Cardiac muscle cell (in vitro differentiated cells and primary cell): Measurements from ENCODE around the gene SERPINI1. TPM values are rescaled to one million over a fixed set of nuclear protein-coding genes. Genes with fewer than 3 reads are reported as not detected.

ENCODE experiments used
- DNase-seq, 2 donors: peaks; one replicate each; pipeline versions ENCODE4 v3.0.0 to v3.0.0-alpha.2; 2010 to 2017; ENCODE audit warnings: low read depth in 1 of 2, low spot score in 1 of 2
- H3K27ac ChIP-seq: fragments of 200-600 bp; sonication (generic); 2 replicates; pipeline ENCODE4 v1.5.1; 2016
- H3K27me3 ChIP-seq: fragments of 200-600 bp; sonication (generic); 2 replicates; pipeline ENCODE4 v1.6.0; 2016; ENCODE audit warnings: control low read depth
- H3K36me3 ChIP-seq: fragments of 200-600 bp; sonication (generic); 2 replicates; pipeline ENCODE4 v1.5.1; 2016; ENCODE audit warnings: control low read depth
- H3K4me1 ChIP-seq: fragments of 200-600 bp; sonication (generic); 2 replicates; pipeline ENCODE4 v1.8.1; 2017; ENCODE audit warnings: low read depth, mild to moderate bottlenecking, mixed run types
- H3K4me3 ChIP-seq: fragments of 200-600 bp; sonication (generic); 2 replicates; pipeline ENCODE4 v1.5.1; 2016; ENCODE audit warnings: mild to moderate bottlenecking
- H3K9me3 ChIP-seq: fragments of 200-600 bp; sonication (generic); 2 replicates; pipeline ENCODE4 v1.5.1; 2017; ENCODE audit warnings: low read depth, mild to moderate bottlenecking, control low read depth
- polyA plus RNA-seq: library from polyadenylated mRNA; unstranded; fragments of >200 nt; fragmentation: Nextera tagmentation; extraction: Ambion mirVana; gene quantifications from 2 replicates; pipeline ENCODE4 v1.2.1, GENCODE V29; 2016
- total RNA-seq: library from RNA; depleted of rRNA; stranded (reverse); fragments of >200 nt; gene quantifications from 2 replicates; pipeline ENCODE4 v1.2.3, GENCODE V29; 2016
- TF ChIP-seq, protein P1 (sequence below): IDR thresholded peaks from 2 replicates; pipeline ENCODE4 v1.5.1; 2012; ENCODE audit warnings: low read depth, mild to moderate bottlenecking, low read length

Gene SERPINI1
- total and polyA plus RNA-seq, 2 experiments from 2014 or later = 23.9 to 117 TPM

- DNase-seq = peak in 1 of 2 donors; percentile 65
- Histone ChIP-seq H3K27me3 (no peaks in the 10 kb centered on the region), H3K4me3 (no peak overlapping the region), H3K36me3 (no peaks in the 10 kb centered on the region), H3K4me1 (peaks cover 28% of the 10 kb centered on the region), H3K27ac (peak overlapping the region; percentile 62), H3K9me3 (no peaks in the 10 kb centered on the region)
- TF ChIP-seq, protein P1, sequence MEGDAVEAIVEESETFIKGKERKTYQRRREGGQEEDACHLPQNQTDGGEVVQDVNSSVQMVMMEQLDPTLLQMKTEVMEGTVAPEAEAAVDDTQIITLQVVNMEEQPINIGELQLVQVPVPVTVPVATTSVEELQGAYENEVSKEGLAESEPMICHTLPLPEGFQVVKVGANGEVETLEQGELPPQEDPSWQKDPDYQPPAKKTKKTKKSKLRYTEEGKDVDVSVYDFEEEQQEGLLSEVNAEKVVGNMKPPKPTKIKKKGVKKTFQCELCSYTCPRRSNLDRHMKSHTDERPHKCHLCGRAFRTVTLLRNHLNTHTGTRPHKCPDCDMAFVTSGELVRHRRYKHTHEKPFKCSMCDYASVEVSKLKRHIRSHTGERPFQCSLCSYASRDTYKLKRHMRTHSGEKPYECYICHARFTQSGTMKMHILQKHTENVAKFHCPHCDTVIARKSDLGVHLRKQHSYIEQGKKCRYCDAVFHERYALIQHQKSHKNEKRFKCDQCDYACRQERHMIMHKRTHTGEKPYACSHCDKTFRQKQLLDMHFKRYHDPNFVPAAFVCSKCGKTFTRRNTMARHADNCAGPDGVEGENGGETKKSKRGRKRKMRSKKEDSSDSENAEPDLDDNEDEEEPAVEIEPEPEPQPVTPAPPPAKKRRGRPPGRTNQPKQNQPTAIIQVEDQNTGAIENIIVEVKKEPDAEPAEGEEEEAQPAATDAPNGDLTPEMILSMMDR = no peak
Observed at GRCh38 chr3:167728176-167728575, 7.3 kb upstream of the SERPINI1 start.

DNA sequence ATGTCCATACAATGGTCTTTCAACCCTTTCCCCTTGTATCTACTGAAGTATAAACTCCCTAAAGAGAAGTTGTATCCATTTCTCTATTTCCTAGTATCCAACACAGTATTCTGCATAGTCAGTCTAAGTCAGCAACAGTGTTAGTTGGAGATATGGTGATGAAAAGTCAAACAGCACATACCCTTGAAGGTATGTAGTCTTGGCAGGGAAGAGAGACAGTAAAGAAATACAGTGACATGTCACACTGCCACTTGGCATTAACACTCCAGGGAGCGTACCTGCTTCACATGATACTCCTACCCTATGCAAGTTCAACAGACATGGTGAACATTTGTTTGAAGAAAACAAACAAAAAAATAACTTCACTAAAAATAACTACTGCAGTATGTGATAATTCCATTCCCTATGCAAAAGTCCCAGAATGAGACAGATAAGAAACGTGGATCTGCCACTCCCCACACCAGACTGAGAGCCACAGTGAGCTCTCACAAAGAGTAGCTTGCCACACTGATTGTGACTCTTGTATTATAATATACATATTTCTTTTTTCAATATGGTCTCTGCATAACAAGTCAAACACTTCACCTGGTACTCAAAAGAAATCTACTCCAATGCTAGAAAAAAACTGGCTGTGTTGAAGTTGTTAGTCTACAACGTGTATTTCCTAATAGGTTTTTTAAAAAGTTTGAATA, 6.7 kb upstream of the SERPINI1 start:
- H3K36me3 ChIP-seq = no peaks in the 10 kb centered on the region
- H3K9me3 ChIP-seq = no peaks in the 10 kb centered on the region
- no peak overlapping the region for H3K4me3 ChIP-seq
- H3K27ac ChIP-seq = peak overlapping the region; percentile 62
- no peak for DNase-seq
- TF ChIP-seq, protein P1 = no peak
- peaks cover 34% of the 10 kb centered on the region for H3K4me1 ChIP-seq
- no peaks in the 10 kb centered on the region for H3K27me3 ChIP-seq

GRCh38 chr3:167729591-167729990, 5.9 kb upstream of the SERPINI1 start:
- H3K4me1 ChIP-seq = peaks cover 34% of the 10 kb centered on the region
- H3K9me3 ChIP-seq = no peaks in the 10 kb centered on the region
- H3K4me3 ChIP-seq = no peak overlapping the region
- no peaks in the 10 kb centered on the region for H3K27me3 ChIP-seq
- no peaks in the 10 kb centered on the region for H3K36me3 ChIP-seq
- peak in 1 of 2 donors; percentile 7 for DNase-seq
- TF ChIP-seq, protein P1 = no peak
- H3K27ac ChIP-seq = no peak overlapping the region

GRCh38 chr3:167731393-167731792, 4.1 kb upstream of the SERPINI1 start:
- H3K36me3 ChIP-seq = no peaks in the 10 kb centered on the region
- no peak overlapping the region for H3K27ac ChIP-seq
- TF ChIP-seq, protein P1 = no peak
- H3K27me3 ChIP-seq = no peaks in the 10 kb centered on the region
- no peaks in the 10 kb centered on the region for H3K9me3 ChIP-seq
- peaks cover 34% of the 10 kb centered on the region for H3K4me1 ChIP-seq
- DNase-seq = no peak
- no peak overlapping the region for H3K4me3 ChIP-seq

DNA sequence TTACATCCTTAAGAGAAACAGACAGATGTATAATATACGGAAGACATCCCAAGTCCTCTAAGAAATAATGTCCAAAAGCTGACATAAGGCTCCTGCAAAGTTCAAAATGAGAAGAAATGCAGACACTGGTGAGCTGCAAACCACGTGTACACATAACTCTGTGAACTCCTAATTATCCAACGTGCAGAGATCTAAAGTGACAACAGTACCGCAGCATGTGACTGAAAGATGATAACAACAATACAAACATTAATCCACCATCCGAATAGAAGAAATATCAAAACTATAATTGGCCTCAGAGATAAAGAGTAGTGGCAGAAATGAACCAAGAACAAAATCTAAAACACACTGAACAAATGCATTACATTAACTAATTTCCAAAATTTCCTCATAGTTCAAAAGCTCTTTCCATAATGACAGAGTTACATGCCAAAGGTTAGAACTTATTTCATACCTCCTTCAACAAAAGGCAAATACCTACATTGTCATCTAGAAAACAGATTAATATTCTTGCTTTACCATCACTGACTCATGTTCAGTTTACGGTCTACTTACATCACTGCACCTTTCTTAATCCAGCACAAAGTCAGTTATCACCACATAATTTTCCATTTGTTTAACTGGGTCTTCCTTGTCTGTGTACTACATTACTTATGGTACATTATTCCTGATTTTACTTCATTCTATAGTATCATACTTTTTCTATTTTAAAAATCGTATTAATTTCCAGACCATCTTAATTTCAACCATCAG, 3.0 kb upstream of the SERPINI1 start:
- Histone ChIP-seq H3K4me3 (no peak overlapping the region), H3K9me3 (no peaks in the 10 kb centered on the region), H3K27ac (no peak overlapping the region), H3K36me3 (no peaks in the 10 kb centered on the region), H3K27me3 (peaks cover 3% of the 10 kb centered on the region), H3K4me1 (peaks cover 34% of the 10 kb centered on the region)
- TF ChIP-seq, protein P1 = no peak
- no peak for DNase-seq
